Measurements from ENCODE around the gene STIM1. TPM values are rescaled to one million over a fixed set of nuclear protein-coding genes. Genes with fewer than 3 reads are reported as not detected.
A peak's percentile ranks its signal among the peaks of the same experiment; 100 is the strongest.

STIM1 gene
- total RNA-seq, 1 donor from 2014 or later: 45.9 TPM

- peak; percentile 39 for ATAC-seq
These were observed 87.6 kb downstream of the STIM1 start for GRCh38 chr11:3942956-3943497.

DNA sequence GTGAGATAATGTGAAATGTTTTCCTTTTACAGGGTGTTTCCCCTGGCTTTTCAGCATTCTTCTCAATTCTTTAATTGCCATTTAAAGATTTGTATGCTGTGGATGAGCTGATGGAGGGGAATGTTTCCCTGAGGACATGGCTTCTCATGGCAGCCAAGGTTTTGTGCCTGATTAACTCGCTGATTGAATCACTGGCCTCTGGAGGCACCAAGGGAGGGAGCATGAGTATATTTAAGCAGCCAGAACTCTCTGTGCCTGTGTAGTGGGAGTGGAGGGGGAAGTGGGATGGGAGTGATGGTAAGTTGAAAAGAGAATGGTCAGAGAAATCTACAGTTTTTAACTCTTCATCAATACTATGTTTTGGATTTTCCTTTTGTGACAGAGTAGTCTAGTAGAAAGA lies 88.7 kb downstream of the STIM1 start:
- ATAC-seq: no peak
- DNase-seq (ENCODE audit: low spot score): no peak

More at GRCh38 chr11:3942956-3943497, 87.6 kb downstream of the STIM1 start:
- no peak for DNase-seq (ENCODE audit: low spot score)

- no peak for ATAC-seq
These were observed 91.1 kb downstream of the STIM1 start for GRCh38 chr11:3946455-3947017.

DNA sequence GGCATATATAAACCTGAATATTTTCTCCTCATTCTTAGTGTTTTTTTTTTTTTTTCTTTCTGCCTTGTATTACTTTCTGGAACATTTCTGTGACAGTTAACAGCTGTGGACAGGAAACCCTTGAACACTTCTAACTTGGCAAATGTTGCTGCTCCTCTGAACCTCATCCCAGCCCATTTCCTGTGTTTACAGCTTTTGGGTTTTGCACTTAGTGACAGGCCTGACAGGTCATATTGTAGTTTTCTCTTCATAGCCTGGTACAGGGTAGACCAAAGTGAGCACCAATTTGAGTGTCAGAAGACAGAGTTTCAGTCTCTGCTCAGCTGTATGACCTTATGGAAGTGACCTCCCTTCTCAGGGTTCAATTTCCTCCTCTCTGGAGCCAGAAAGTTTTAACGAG lies 91.6 kb downstream of the STIM1 start:
- DNase-seq (ENCODE audit: low spot score): no peak
- peak; percentile 21 for ATAC-seq

More at GRCh38 chr11:3946455-3947017, 91.1 kb downstream of the STIM1 start:
- DNase-seq (ENCODE audit: low spot score): no peak

GRCh38 chr11:3949125-3949524 lies 93.7 kb downstream of the STIM1 start:
- ATAC-seq: no peak
- DNase-seq (ENCODE audit: low spot score): no peak

- DNase-seq (ENCODE audit: low spot score) (no peak), ATAC-seq (peak; percentile 32)
These were observed 95.7 kb downstream of the STIM1 start for GRCh38 chr11:3950996-3951660.

DNA sequence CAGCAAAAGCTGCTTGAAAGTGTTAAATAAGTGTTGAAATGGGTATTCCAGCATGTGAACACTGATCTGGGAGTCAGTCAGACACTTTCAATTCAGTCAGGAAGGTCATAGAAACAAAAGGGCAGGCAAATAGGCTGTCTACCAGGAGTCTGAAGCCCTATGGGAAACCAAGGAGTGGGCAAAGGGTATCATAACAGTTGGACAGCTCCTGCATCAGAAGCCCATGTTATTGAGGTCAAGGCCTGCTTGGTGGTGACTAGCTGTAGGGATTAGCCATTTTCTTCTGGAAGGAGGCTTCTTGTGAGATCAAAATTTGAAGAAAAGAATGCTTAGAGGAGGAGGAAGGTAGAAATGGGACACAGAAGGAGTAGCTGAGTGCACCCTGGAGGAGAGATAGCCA lies 97.3 kb downstream of the STIM1 start:
- ATAC-seq: peak; percentile 36
- no peak for DNase-seq (ENCODE audit: low spot score)

- DNase-seq (ENCODE audit: low spot score) (no peak), ATAC-seq (no peak)
These were observed 97.9 kb downstream of the STIM1 start for GRCh38 chr11:3953327-3953726.

DNA sequence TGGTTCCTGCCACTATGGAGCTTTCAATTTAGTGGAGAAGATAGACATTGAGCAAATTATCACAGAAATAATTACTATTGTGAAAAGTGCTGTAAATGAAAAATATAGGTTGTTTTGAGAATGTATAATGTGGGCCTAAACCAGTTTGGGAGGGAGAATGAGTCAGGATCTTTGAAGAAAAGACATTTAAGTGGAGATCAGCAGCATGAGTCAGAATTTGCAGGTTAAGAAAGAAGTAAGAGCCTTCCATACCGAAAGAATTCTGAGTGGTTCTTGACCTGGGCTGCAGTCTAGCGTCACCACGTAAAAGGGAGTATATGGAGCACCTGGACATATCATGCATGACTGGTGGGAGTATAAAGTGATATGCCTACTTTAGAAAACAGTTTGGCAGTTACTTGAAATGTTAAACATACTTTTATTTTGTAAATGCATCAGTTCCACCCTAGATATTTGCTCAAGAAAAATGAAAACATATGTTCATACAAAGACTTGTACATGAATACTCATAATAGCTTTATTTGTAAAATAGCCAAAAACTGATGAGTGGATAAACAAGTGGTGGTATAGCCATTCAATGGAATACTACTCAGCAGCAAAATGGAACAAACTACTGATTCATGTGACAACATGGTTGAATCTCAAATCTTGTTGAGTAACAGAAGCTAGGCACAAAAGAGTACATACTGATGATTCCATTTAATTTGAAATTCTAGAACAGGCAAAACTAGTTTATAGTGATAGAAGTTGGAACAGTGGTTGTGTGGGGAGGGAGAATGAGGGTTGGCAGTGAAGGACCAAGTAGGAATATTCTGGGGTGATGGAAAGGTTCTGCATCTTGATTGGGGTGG lies 99.2 kb downstream of the STIM1 start:
- no peak for ATAC-seq
- no peak for DNase-seq (ENCODE audit: low spot score)

GRCh38 chr11:3955299-3955665 lies 99.8 kb downstream of the STIM1 start:
- no peak for ATAC-seq
- DNase-seq (ENCODE audit: low spot score): no peak

- no peak for DNase-seq (ENCODE audit: low spot score)
- no peak for ATAC-seq
These were observed 100.6 kb downstream of the STIM1 start for GRCh38 chr11:3956038-3956437.

DNA sequence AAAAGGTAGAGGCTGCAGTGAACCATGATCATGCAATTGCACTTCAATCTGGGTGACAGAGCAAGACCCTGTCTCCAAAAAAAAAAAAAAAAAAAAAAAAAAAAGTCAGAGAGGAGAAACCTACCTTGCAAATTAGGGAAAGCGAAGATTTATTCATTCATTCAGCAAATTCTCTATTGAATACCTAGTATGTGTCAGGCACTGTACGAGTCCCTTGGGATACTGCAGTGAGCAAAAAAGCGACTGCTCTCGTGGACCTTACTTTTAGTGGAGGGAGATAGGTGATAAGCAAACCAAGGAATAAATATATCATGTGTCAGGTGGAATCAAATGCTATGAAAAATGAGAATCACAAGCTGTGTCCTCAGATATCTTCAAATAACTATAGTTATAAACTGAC lies 101.3 kb downstream of the STIM1 start:
- ATAC-seq: no peak
- DNase-seq (ENCODE audit: low spot score): no peak

DNA sequence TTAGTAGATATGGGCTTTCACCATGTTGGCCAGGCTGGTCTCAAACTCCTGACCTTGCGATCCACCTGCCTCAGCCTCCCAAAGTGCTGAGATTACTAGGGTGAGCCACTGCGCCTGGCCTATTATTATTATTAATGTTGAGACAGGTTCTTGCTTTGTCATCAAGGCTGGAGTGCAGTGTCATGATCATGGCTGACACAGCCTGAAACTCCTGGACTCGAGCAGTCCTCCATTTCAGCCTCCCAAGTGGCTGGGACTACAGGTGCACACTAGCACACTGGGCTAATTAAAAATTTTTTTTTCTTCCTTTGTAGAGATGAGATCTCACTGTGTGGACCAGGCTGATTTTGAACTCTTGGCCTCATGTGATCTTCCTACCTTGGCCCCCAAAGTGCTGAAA lies 102.0 kb downstream of the STIM1 start:
- DNase-seq (ENCODE audit: low spot score): no peak
- no peak for ATAC-seq

GRCh38 chr11:3958281-3958680 lies 102.8 kb downstream of the STIM1 start:
- ATAC-seq (no peak), DNase-seq (ENCODE audit: low spot score) (no peak)

- DNase-seq (ENCODE audit: low spot score): no peak
These were observed 103.8 kb downstream of the STIM1 start for GRCh38 chr11:3959015-3959902.

DNA sequence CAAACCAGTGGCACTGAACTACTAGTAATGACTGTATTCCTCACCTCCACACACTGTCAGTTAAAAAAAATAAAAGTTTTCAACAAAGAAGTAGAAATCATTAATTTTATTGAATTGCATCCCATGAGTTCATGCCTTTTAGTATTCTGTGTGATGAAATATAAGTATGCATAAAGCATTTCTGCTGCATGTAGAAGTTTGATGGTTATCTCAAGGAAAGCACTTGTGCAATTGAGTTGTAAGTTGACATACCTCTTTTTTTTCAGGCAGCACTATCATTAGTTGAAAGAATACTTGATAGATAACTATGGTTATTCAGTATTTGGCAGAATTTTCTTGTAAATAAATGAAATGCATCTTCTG lies 104.4 kb downstream of the STIM1 start:
- ATAC-seq (peak; percentile 9), DNase-seq (ENCODE audit: low spot score) (no peak)

More at GRCh38 chr11:3959015-3959902, 103.8 kb downstream of the STIM1 start:
- peak; percentile 85 for ATAC-seq

- DNase-seq (ENCODE audit: low spot score): no peak
- ATAC-seq: no peak
These were observed 107.0 kb downstream of the STIM1 start for GRCh38 chr11:3962406-3962840.

DNA sequence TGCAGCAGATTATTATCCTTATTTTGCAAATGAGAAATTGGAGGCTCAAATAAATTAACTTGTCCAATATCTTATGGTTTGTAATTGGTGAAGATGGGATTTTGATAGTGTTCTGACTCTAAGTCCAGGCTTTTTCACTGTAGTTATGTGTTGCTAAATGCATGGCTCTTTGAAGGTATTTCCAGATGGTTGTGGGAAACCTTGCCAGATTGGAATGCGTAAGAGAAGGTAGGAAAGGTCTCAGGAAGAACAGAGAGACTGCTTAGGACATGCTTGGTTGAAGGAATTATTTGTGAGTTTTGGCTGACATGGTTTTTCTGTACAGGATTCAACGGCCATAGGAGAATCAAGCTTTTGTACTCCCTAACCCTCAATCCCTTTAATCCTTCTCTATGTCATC lies 108.6 kb downstream of the STIM1 start:
- no peak for ATAC-seq
- DNase-seq (ENCODE audit: low spot score): no peak

DNA sequence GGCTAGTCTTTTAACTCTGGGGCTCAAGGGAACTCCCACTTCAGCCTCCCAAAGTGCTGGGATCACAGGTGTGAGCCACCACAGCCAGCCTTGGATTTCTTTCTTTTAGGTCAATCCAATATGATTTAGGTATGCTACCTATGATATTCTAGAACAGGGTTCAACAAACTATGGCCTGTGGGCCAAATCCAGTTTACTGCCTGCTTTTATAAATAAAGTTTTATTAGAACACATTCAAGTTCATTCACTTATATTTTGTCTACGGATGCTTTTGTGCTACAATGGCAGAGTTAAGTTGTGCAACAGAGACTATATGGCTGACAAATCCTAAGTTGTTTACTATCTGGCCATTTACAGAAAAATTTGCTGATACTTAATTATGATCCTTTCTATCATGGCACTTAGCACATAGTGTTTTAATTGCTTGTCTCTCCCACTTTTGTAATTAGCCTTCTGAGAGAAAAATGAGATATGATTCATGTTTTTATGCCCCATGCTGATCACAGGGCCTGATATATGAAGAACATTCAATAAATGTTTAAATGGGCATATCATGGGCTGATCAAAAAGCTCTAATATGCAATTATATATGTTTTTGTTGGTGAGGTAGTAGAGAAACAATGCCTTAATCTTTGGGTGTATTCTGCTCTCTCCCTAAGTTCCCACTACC lies 109.6 kb downstream of the STIM1 start:
- ATAC-seq (no peak), DNase-seq (ENCODE audit: low spot score) (no peak)

GRCh38 chr11:3967695-3968094 lies 112.2 kb downstream of the STIM1 start:
- no peak for DNase-seq (ENCODE audit: low spot score)
- no peak for ATAC-seq

Data from left lobe of liver (tissue), 2 donors.